ENCODE measurements around the gene BEND2.
"Not testable (repeated sequence)": the region's sequence is repeated elsewhere in the genome, so short reads cannot be mapped to it uniquely, and the experiment has no call there.

The BEND2 gene

DNA sequence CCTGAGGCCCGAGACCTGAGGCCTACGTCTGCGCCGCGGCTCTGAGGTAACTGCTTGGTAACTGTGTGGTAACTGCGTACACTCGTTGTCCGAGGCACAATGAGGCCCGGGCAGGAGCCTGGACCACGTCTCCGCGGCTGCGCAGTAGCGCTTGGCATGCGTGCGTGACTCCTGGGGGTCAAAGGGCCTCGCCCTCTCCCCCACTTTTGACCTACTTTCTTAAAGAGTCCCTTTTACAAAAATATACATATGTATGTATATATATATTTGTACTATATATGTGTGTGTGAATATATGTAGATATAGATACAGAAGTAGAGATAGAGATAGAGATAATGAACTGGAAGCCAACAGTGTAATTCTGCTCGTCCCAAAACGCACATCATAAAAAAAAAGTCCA lies at the start of gene BEND2:
Gene BEND2, minus strand, starts transcription at position 101 of the 400 bp plus-strand sequence. CDS start 136 bp downstream, outside the sequence.
- DNase-seq = no peak

DNA sequence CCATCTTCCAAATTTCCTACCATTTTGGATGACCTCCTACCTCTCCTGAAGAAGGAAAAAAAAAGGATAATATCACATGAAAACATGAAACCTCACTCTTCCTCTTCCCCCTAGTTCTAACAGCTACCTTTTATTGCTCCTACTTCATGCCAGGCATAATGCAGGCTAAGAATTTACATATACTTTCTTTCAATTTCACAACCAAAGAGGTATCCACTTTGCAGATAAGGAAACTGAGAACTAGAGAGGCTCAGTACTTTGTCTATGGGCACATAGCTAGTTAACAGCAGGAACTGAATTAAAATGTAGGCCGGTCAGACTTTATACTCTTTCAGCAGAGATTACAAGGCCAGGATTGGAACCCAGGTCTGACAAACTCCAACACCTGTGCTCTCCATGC lies 34.4 kb upstream of the BEND2 start:
- no peak for DNase-seq

DNA sequence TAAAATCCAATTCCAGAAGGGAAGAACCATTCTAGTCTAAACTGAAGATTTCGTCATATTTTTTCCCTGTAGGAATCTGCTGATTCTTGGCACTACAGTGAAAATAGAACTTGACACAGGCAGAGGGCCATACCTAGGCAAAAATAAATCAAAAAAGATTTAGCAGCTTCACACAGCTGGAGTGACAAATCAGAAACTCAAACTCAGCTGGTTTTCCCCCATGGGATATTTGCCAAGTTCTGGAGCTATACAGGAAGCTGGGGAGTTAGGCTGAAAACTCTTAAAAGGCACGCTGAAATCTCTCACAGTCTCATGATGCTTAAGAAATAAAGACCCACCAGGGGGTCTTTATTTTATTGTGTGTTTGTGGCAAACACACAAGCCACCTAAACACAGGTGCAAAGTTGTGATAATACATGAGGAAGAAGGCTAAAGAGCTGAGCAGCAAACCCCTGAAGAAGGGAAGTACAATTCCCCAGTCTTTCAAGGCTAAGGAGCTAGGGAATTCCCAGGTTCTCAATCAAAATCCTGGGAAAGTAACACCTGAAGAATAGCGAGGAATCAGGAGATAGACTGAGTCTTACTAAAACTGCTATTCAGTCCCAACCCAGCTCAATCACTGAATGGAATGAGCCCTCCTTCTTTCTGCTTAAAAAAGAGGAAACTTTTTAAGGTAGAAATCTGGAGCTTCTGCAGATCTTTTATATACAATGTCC lies 32.1 kb upstream of the BEND2 start:
- no peak for DNase-seq

DNA sequence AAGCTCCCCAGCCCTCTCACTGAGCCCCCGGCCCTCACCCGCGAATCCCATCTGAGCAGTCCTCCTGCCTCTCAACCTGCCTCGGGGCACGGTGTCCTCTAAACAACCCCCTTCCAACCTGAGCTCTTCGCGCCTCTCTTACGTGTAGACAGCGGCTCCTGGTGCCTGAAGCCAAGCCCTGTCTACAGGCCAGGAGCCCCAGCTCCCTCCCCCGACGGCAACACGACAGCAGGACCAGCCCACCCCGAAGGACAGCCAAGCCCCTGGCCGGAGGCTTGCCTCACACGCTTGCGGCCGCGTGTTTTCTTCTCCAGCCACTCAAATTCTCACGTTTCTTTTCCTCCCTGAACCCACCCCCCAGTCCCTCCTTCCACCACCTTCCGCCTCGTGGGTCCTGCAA lies 9.0 kb upstream of the BEND2 start:
- DNase-seq = not testable (repeated sequence)

DNA sequence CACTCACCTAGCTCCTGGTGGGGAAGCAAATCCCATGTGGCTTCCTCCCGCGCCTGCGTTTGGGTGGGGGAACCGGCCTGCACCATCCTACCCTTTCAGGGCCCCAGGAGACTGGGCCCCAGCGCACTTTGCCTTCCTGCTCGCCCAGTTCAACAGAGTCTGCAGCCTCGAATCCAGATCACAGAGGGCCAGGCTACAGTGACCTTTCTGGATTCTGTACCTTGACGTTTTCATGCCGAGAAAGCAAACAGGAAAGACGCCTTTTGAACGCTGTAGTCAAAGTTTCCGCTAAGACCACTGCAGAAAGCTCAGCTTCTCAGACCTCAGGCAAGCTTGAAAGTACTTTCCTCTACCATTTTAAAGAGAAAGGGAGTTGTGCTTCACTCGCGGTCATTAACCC lies 7.4 kb upstream of the BEND2 start:
- DNase-seq = no peak

DNA sequence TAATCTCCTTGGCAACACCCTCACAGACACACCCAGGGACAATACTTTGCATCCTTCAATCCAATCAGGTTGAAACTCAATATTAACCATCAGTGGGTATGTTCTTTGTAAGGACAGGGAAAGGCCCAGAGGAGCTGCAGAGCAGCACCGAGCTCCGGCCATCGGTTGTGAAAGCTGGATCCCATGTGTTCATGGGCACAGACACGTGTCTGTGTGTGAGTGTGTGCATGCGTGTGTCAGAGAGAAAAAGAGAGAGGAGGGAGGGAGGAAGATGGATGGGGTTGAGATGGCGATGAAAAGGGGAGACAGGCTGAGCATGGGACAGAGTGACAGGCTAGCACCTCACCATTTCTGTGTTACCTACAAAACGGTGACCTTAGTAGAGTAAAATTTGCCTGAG lies 6.8 kb upstream of the BEND2 start:
- no peak for DNase-seq

DNA sequence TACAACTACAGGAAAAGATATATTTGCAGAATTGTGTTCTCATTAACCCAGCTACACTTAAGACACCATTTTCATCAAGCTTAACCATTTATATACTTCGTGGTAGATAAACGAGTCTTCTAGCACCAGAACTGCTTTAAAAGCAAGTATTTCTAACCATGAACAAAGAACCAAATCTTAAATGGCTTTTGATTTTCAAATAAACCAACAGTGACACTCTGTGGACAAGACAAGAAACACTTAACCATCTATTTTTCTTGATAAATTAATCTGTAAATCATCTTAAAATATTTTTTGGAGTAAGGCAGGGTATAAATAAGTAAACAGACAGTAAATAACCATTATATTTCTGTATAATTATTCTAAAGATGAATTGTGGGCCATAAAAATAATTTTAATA lies 10.2 kb downstream of the BEND2 start:
- no peak for DNase-seq

DNA sequence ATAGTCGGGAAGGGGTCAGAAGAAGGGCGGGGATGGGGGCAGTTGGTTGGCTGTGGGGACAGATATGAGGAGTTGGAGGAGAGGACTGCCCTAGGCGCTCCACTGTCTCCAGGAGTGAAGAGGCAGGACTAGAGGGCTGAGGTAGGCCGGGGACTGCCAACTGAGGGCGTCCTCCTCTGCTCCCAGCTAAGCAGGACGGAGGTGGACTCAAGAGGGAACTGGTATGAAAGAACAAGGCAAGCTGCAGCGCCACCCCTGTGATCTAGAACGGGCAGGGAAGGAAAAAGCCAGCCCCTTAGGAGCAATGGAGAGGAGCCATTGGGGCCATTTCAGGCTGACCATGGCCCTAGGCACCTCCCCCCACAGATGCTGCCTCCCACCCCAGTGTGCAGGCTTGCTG lies 14.0 kb downstream of the BEND2 start:
- DNase-seq = no peak

DNA sequence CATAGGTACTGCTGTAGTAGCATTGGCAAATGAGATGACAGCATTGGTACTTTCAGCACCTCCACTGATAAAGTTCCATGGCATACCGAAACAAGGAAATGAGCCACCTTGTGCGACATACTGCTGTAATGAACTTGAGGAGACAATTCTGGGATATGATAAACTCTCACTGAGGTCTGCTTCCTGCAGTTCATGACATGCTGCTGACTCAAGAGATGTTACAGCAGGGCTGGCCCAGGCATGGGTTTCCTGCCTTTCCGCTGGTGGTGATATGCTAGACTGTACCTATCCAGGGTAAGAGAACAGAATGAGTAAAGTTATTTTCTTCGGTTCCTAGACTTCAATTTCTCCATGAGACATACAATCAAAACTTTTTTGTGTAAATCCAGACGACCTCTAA lies 17.1 kb downstream of the BEND2 start:
- DNase-seq = no peak

DNA sequence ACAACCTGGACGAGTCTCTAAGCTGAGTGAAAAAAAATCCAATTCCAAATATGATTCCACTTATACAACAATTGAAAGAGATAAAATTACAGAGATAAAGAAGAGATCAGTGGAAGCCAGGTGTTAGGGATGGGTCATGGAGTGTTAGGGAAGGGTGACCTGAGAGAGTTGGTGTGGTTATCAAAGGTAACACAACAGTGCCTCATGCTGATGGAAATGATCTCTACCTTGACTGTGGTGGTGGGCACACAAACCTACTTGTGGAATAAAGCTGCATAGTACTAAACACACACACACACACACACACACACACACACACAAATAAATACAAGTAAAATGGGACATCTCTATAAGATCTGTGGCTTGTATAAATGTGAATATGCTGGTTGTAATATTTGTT lies 26.0 kb downstream of the BEND2 start:
- peak; percentile 7 for DNase-seq

DNA sequence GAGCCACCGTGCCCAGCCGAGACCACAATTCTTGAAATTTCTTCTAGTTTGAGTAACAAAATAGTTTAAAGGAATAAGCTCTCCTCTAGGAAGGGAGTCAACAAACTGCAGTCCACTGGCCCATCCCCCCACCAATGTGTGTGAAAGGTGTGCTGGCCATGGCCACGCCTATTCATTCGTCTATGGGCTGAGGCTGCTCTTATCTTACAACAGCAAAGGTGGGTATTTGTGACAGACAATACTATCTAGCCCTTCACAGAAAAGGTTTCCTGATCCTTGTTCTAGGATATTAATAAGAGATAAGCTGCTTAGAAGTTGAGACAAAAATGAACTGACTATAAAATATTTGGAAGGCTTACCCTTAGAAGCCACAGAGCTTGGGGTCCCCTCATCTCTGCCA lies 41.2 kb downstream of the BEND2 start:
- DNase-seq = no peak

DNA sequence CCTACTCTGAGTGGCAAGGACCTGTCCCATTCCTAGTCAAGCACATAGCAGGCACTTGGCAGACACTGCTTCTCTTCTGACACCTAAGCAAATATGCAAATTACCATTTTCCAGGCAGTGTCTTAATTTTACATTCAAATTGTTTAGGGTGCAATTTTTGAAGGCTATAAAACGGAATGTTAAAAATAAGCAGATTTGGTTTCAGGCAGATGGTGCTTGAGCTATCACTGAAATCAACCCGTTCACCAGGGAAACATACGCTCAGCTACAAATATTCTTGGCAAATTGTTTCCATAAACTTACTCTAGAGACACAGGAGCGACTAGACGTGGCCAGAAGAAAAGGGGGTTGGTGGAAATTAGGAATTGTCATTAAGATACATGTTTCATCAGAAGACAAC lies 45.7 kb downstream of the BEND2 start:
- DNase-seq = no peak

DNA sequence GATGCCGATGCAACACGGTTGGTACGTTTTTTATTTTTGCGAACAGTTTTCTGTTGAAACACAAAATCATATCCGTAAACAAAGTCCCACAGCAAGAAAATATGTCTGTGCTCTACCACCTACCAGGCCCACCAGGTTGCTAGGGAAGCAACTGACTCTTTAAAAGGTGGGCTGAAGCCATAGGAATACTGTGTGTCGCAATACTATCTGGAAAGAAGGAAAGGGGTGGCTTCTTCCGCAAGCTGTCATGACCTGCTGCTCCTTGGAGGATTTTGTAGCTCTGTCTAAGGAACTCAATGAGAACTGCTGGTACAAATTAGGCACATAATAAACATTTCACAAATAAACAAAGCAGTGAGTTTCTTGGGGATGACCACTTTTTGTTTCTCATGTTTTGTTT lies 46.5 kb downstream of the BEND2 start:
- no peak for DNase-seq

DNA sequence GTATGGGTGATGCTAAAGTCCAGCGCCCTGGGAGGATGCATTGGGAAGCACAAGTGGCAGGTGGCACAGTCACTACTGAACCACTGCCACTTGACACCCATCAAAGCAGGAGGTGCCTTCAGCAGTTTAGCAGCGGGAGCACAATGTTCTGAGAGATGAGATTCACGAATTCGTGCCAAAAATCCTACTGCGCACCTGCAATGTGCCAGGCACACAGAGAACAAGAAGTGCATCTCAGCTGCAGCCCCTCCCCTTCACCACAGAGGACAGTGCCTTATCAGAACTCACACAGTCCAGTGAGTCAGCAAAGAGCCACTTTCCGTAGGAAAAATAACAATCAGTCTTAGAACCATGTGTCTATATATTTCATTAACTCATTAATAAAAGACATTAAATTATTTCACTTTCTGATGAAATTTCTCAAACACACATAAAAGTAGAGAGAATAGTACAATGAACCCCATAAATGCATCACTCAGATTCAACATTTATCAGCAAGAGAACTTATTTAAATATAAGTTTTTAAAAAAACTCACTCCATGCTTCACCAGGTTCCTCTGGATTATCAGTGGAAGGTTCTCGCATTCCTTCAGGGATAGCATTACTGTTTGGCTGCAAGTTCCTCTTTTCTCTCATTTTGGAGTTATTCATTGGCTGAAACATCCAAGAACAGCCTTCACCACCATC lies 47.0 kb downstream of the BEND2 start:
- DNase-seq = peak; percentile 67

DNA sequence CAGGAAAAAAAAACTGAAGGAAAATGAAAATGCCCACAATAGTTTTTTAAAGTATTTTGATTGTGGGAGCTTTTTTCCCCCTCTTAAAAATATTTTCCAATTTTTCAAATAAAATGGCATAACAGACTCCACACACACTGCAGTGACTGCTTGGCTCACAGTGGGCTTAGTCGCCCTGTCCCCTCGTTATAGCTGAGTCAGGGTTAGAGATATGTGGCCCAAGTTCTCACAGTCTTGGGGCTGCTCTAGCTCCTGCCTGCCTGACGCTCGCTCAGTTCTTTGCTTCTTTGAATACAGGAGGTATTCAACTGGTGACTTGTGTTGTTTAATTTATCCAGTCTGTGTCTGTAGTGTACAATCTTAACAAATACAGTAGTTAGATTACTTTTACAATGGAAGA lies 47.7 kb downstream of the BEND2 start:
- no peak for DNase-seq

DNA sequence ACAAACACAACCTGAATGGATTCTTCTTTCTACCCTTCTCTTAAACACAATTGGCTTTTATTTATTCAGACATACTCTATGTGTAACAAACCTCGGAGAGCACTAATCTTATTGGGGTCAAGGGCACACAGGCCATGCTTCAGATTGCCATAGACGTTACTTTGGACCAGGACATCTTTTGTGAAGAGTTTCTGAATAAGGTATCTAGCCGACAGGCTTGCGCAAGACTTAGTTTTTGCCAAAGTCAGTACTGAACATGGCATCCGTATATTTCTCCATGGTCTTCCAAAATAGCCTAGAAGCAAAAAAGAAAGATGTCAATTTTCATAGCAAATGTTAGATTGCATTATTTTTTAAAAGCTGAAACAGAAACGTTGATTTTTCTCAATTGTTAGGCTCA lies 49.8 kb downstream of the BEND2 start:
- no peak for DNase-seq

DNA sequence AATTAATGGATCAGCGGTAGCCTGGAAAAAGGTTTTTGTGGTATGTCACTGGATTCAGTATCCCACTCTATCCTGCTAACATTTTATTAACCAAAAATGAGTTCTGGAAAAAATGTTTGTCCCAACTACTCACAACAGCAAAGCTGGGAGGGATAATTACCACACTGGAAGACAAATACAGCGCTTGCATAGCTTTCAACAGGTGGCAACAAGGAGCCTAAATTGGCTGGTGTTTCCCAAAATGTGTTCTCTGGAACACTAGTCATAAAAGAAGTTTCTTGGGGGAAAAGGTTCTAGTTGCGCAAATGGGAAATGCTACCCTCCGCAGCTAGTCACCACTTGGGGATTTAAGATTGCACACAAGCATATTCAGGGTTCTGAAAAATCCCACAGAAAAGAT lies 54.6 kb downstream of the BEND2 start:
- no peak for DNase-seq

DNA sequence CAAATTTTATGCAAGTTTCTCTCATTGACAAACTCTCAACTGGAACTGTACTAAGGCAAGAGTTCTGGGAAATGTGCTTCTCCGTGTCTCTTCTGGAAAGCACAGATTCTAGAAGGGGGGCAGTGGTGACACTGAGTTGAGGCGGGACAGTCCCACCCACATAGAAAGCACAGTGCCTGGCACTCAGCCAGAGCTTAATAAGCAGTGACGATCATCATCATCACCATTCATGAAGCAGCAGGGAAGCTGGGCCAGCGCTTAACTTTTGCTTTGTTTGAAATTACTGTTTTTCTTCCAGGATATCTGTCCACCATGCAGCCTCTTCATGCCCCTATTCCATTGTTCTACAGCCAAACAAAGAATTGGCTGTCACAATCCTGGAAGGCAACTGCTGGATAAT lies 60.3 kb downstream of the BEND2 start:
- DNase-seq = no peak

DNA sequence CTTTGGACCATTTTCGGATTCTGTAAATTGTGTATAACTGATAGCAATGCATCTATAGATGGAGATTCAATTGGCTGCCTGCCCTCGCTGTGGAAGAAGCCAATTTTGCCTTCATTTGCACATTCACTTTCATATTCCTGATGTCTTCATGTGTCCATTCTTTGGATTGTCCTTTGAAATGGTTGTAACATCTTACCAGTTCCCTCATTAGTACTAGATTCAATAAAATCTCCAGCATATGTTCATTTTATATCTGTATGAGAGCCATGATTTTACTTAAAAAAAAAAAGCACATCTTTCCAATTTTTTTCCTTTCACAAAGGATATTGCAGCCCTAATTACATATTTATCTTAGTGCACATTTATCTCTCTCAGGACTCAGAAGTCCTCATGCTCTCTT lies 61.7 kb downstream of the BEND2 start:
- DNase-seq = no peak

DNA sequence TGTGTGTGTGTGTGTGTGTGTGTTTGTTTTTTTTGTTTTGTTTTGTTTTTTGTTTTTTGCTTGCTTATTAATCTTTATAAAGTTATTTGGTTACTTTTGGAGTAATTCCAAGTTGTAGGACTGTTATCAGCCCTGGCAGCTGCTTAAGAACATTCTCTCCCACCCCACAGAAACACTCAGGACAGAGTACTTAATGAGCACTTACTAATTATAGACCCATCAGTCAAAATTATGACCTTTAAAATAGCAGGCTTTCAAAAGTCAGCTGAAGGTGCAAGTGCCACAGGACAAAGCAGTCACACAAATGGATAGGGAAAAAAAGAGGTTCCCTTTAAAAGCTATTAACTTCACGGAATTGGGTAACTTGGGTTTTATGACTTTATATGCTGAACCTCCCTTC lies 69.0 kb downstream of the BEND2 start:
- DNase-seq = no peak

DNA sequence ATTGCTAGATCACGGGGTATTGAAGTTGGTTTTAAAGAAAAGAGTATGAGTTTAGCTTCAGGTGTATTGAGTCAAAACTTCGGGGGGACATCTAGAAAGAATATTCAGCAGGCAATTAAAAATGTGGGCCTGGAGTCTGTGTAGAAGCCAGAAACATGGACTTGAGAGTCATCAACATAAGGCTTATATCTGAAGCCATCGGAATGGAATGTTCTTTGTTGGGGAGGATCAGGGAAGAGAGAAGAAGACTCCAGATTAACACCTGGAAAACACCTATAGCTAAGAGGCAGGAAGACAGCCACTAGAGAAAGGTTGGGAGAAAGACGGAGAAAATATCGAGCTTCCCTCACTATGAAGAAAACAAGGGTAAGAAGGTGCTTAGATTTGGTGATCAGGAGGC lies 69.5 kb downstream of the BEND2 start:
- DNase-seq = no peak

DNA sequence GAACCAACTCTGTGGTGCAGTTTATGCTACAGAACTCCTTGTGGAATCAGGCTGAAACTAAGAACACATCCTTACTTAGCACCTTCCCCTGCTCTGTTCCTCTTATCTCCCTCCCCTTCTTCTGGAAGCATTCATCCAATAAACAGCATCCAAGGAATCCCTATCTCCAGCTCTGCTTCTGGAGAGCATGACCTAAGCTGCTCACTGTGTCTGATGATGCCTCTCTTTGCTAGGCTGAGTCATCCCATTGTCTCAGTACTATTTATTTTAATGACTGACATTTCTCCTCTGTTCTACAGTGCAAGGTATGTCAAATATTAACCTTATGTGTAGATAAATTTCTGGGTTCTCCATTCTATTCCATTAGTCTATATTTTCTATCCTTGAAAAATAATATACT lies 71.2 kb downstream of the BEND2 start:
- DNase-seq = no peak

DNA sequence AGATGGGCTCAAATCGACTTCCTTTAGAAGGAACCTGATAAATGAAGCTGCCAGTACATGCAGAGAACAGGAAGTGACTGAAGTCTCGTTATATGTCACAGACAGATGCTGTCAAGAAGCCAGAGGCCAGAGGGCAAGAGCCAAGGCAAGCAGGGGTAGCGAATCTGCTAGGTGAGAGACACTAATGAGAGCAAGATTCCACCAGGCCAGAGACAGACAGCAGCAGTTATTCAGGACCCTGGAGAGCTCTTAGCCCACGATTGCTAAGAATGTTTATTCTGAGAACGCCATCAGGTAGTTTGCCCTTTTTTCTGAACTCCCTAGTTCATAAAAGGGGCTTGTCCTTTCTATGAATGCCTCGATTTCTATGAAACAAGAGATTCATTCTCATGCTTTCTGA lies 73.7 kb downstream of the BEND2 start:
- no peak for DNase-seq

DNA sequence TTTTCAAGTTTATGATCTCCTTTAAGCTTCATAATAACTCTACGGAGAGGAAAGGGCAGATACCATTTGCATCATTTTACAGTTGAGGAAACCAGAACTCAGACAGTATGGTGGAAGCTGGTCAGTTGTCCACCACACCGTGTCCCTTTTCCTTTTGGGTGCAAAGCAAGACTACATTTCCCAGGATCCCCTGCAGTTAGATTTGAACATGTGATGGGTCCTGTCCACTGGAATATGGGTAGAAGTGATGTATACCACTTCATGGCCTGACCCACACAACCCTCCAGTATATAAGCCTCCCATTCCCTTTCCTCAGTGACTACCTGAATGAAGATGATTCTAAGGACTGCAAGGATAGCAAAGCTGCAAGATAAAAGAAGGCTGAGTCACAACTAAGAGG lies 74.7 kb downstream of the BEND2 start:
- no peak for DNase-seq

DNA sequence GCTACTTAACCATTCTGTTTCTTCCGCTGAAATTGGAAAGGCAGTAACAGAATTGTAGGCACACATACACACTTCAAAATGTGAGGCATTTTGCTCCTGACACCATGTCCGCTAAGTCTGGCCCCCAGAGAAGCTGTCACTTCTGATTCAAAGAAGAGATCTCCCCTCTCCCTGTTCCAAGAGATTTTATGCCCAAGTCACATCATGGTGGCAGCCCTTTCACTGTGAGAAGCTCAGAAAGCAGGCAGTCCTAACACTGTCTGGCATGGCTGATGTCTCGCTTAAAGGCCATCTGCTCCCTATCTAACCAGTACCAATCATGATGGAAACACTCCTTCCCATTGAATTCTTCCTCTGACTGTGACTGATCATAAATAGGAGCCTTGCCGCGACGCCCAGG lies 83.9 kb downstream of the BEND2 start:
- DNase-seq = no peak
